ENCODE results near the gene LSM3.

The LSM3 gene

DNA sequence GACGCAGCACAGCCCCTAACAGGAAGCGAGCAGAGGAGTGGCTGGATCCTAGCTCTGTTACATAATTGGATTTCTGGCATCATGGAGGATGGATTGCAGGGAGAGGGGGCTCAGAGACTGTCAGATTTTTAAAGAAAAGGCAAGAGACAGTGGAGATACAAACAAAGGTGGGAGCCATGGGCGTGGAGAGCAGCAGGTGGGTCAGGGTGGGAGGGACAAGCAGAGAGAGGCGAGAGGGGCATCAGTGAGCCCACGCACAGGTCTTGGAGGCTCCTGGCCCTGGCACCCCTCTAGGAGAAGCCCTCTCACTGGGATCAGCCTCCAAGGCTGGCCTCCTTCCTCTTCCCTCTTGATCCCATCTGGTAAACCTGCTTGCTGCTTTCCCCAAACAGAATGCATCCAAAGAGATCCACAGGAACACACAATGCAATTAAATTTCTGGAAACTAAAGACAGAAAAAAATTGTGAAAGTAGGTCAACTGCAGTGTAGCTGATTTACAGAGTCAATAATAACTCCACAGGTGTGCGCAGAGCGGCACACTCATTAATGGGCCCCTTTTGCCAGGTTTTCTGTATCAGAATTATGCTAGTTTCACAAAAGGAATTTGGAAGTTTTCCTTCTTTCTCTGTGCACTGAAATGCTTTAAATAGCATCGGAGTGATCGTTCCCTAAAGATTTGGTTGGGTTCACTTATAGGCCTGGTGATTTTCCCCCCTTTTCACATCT, 66.1 kb downstream of the LSM3 start:
- no peak for DNase-seq

DNA sequence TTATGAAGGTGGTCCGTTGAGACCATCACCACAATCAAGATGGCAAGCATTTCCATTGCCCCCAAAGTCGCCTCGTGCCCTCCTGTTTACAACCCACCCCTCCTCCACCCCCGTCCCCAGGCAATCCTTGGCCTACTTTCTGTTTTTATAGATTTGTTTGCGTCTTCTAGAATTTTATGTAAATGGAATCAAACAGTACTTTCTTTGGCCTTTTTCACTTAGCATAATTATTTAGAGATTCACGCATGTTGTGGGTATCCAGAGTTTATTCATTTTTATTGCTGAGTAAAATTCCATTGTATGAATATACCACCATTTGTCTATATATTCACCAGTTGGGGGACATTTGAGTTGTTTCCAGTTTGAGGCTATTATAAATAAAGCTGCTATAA, 66.6 kb downstream of the LSM3 start:
- DNase-seq = no peak

DNA sequence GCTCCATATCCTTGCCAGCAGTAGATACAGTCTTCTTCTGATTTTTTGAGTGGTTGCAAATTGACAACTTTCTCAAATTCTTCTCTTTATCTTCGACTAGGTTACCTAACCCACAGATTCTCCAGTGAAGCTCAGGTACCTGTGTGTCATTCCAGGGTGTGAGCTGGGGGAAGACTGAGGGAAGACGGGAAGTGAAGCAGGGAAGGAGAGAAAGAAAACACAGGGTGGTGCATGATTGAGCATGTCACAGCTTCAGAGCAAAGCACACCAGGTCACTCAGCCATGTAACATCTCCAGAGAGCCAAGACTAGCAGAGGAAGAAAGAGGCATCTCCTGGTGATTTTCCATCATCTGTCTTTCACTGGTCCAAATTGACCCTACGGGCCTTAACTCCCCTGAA, 67.2 kb downstream of the LSM3 start:
- DNase-seq = no peak

GRCh38 chr3:14246414-14246813, 67.8 kb downstream of the LSM3 start:
- no peak for DNase-seq

DNA sequence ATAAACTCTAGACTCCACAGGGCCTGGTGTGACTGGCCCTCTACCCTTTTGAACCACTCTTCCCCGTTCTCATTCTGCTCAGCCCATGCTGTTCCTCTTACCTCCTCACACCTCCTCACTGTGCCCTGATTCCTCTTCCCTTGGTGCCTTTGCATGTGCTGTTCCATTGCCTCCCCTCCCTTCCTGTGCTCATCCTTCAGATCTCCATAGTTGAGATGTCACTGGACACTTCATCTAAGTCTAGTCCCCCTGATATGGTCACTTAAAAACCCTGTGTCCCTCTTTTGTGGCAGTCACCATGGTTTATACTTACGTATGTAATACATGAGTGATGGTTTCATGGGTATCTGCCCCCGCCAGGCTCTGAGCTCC, 69.8 kb downstream of the LSM3 start:
- no peak for DNase-seq

DNA sequence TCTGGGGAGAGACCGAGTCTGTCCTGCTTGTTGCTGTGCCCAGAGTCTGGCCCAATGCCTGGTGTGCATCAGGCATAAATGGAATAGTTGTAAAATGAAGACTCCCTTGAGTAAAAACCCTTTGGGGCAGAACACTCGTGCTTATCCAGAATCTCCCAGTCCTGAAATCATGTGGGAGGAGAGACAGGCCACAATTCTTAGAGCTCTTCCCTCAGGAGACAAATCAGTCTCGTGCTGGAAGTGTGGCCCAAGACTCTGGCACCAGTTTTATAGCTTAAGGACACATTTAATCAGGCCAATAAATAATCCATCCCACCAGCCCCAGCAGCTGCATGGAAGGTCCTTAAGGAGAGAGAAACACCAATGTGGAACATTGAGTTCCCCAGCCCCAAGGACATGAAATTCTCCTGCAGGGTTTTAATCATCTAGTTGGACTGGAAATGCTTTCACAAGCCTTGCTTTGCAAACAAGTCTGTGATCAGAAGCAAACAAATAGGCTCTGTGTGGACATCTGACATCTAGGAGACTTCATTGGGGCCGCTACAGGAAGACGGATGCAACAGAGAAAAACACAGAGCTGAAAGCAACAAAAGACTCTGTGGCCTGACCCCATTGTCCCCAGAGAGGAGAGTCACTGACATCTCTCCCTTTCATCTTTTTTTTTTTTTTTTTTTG, 70.4 kb downstream of the LSM3 start:
- no peak for DNase-seq

Measured in NCI-H1092 (cell line).